Pancreas (tissue), 10 donors: ENCODE data around the gene LTBP2. TPM values are rescaled to one million over a fixed set of nuclear protein-coding genes. Genes with fewer than 3 reads are reported as not detected.

Experiments used
- ATAC-seq, 4 donors: fragments of 200-7000 bp; cut with Tn5 transposase; one replicate each; pipeline versions ENCODE4 v1.8.0 to v1.9.1; 2020; ENCODE audit warnings: mild to moderate bottlenecking in 4 of 4, moderate library complexity in 4 of 4
- DNase-seq, 6 donors: peaks; one replicate each; pipeline ENCODE4 v3.0.0-alpha.2; 2020
- FAIRE-seq: peaks from 2 replicates; lab custom pipeline; 2012; peaks lifted over from hg19 to GRCh38; lab: Jason Lieb, UNC
- H3K27ac ChIP-seq, 4 donors: fragments of 200-600 bp; sonication (generic); 1 replicate in 3 of 4; 2 replicates in 1 of 4; pipeline versions ENCODE4 v1.5.0 to v1.8.0; 2020
- H3K27me3 ChIP-seq, 4 donors: fragments of 200-600 bp; one replicate each; pipeline ENCODE4 v1.8.0; 2021
- H3K36me3 ChIP-seq, 3 donors: fragments of 200-600 bp; sonication (generic) in 1 of 3; one replicate each; pipeline versions ENCODE4 v1.5.0 to v1.8.0; 2020 to 2021
- H3K4me1 ChIP-seq, 3 donors: fragments of 200-600 bp; one replicate each; pipeline ENCODE4 v1.8.0; 2021
- H3K4me3 ChIP-seq, 4 donors: fragments of 200-600 bp; sonication (generic) in 2 of 4; one replicate each; pipeline versions ENCODE4 v1.5.0 to v1.8.0; 2020 to 2021
- H3K9me3 ChIP-seq, 4 donors: fragments of 200-600 bp; one replicate each; pipeline ENCODE4 v1.8.0; 2021
- WGBS, 2 donors: extraction: QIAGEN DNeasy Blood & Tissue Kit; methylation state at CpG; one replicate each; pipeline ENCODE4 v1.1.7; 2013; 5-methylcytosine and 5-hydroxymethylcytosine counted together
- intact Hi-C, 3 donors: fragments of 100-400 bp; cut with DNase I; formaldehyde crosslinking; loops; one replicate each; pipeline versions ENCODE4 v1.11.1 to v1.14.2; 2022
- polyA plus RNA-seq, 2 donors: library from polyadenylated mRNA; stranded (reverse); fragments of 200-250 nt; gene quantifications; one replicate each; pipeline ENCODE4 v1.2.3, GENCODE V29; 2013
- total RNA-seq, 6 donors: library from RNA; stranded (reverse); fragmentation: NEBNext Ultra II Directional in 4 of 6; extraction: Animal tissue kit (Norgen Biotek cat#: 25700) in 4 of 6; gene quantifications; one replicate each; pipeline versions ENCODE4 v1.2.1 to v1.2.4, GENCODE V29; 2021 to 2023
- TF ChIP-seq, protein P1 (sequence below), 4 donors: fragments of 200-600 bp; sonication (generic) in 3 of 4; IDR thresholded peaks; one replicate each; pipeline versions ENCODE4 v1.5.0 to v1.8.0; 2021; ENCODE audit warnings: antibody characterized with exemption in 4 of 4
- donor health status: healthy with polysubstance abuse.
- donor health status: DM: no; HTN: no; CAD: no; lungs with moderate emphysema.
- donor health status: DM: no; HTN: no; CAD: no.
- donor health status: control.
- donor health status: control.
- donor health status: Bipolar disorder and iron deficiency.
- donor health status: DM: yes; HTN: yes; CAD: no.
- donor health status: DM: no; HTN: no; CAD: no.
- donor health status: DM: no; HTN: no; CAD: no.
- donor health status: DM: yes; HTN: yes; CAD: no.

Gene LTBP2
- total and polyA plus RNA-seq, 8 donors: 1.8 to 18.1 (median 4.7) TPM

DNA sequence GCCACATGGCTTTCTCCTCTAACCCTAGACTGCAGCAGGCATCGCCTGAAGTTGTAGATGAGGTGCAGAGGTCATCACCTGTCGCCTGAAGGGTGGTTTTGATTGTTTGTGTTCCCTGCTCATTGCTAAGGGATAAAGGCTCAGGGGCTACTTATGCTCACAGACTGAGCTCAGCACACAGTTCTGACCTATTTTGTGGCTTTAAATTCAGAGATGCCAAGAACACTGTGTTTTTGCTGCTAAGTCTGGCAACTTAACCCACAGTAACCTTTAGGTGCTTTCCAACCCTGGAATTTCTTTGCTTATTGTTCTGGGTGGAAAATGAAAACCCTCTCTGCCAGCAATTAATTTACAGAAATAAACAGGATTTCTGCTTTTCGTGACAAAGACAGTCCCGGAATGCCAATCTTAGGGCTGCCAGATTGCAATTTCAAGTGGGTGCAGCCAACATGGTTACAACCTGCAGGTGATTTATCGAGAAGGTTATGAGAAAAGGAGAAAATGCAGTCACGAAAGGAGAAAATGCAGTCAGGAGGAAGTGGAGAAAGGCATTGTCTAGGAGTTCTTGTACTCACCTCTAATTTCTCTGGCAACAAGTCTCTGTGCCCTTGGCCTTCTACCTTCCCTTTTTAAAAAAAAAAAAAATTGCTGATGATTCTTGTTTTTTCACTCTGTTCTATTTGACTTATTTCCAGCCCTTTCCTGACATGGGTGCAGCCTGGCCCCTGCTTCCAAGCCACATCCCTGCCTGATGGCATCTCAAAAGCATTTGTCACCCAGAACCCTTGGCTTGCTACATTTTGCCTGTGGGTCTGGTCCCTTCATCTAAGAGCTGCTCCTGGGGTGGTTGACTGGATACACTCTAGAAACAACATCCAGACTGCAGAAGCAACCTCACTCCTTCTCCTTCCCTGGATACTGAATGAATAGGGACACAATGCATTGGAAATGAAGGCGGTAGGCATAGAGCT is 142.2 kb downstream of the LTBP2 start:
- no peaks in the 10 kb centered on the region for H3K9me3 ChIP-seq
- DNase-seq (no peak), FAIRE-seq (no peak), ATAC-seq (no peak)
- no peaks in the 10 kb centered on the region for H3K27me3 ChIP-seq
- H3K36me3 ChIP-seq: no peaks in the 10 kb centered on the region
- no peak overlapping the region for H3K27ac ChIP-seq
- TF ChIP-seq, protein P1, sequence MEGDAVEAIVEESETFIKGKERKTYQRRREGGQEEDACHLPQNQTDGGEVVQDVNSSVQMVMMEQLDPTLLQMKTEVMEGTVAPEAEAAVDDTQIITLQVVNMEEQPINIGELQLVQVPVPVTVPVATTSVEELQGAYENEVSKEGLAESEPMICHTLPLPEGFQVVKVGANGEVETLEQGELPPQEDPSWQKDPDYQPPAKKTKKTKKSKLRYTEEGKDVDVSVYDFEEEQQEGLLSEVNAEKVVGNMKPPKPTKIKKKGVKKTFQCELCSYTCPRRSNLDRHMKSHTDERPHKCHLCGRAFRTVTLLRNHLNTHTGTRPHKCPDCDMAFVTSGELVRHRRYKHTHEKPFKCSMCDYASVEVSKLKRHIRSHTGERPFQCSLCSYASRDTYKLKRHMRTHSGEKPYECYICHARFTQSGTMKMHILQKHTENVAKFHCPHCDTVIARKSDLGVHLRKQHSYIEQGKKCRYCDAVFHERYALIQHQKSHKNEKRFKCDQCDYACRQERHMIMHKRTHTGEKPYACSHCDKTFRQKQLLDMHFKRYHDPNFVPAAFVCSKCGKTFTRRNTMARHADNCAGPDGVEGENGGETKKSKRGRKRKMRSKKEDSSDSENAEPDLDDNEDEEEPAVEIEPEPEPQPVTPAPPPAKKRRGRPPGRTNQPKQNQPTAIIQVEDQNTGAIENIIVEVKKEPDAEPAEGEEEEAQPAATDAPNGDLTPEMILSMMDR (IDR thresholded peaks at IDR 0.05): no peak
- no peak overlapping the region for H3K4me3 ChIP-seq
- intact Hi-C loops: loop anchor here in 1 of 3 donors (10.0 kb wide), 1 partner anchor 105 kb away; no protein-coding TSS in a partner anchor
- no peaks in the 10 kb centered on the region for H3K4me1 ChIP-seq
- WGBS, 2 donors: 72 to 80% methylated on average over 7 of the region's 7 CpGs

DNA sequence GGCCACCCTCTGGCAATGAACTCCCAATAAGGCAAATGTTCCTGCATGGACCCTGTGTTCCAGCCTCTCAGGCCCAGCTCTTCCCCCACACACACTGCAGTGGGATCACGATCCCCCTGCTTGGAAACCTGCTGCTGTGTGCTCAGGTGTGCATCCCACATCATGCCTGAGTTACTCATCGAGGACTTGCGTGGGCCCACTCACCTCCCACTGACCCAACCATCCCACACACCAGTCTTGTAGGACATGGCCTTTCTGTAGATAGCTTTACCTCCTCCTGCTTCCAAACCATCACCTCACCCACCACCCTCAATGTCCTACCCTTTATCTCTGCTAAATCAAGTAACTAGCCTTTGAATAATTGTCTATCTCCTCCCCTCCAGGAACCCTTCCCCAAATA is 143.5 kb downstream of the LTBP2 start:
- no peak for ATAC-seq

DNA sequence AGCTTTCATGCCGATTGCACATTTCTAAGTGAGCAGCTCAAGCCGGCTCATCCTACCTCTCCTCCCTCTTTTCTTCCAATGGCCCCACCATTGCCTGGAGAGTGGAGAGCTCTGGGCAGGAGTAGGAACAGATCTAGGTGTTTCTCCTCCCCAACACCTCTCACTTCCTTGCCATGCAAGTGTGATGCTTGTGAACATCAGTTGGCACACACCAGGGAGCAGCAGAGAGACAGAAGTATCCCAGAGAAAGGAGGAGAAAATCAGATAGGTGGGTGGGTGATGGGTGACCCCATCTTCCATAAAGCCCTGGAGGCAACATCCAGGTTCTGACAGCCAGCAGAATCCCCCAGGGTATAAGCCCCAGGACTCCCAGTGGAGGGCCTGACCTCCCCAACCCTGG is 146.7 kb downstream of the LTBP2 start:
- TF ChIP-seq, protein P1 (IDR thresholded peaks at IDR 0.05): no peak
- WGBS, 2 donors: 80 to 92% methylated on average over 2 of the region's 2 CpGs
- H3K36me3 ChIP-seq: no peaks in the 10 kb centered on the region

More for the DNA sequence above, 143.5 kb downstream of the LTBP2 start:
- Histone ChIP-seq H3K9me3 (no peaks in the 10 kb centered on the region), H3K4me1 (no peaks in the 10 kb centered on the region), H3K27me3 (no peaks in the 10 kb centered on the region), H3K36me3 (no peaks in the 10 kb centered on the region), H3K27ac (no peak overlapping the region), H3K4me3 (no peak overlapping the region)
- TF ChIP-seq, protein P1 (IDR thresholded peaks at IDR 0.05): no peak
- intact Hi-C loops: no loop called here
- DNase-seq (no peak), FAIRE-seq (no peak)
- 89 to 97% methylated on average over 3 of the region's 3 CpGs for WGBS, 2 donors

DNA sequence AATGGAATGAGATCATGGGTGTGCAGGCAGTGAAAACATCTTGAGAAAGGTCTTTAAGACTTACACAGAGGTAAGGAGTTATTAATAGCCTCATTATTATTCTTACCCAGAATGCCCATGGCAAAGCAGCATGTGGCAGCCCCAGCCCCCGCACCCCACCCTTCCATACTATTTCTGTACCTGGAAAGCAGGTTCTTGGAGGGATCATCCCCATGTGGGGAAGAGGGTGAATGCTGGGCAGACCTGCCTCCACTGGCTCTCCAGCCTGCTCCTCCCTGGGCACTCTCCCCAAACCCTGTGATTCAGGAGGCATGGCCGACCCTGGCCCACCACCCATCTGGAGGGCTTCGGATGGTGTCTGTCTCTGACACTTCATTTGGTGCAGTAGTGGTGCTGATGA is 147.3 kb downstream of the LTBP2 start:
- Histone ChIP-seq H3K4me3 (no peak overlapping the region), H3K9me3 (no peaks in the 10 kb centered on the region), H3K36me3 (no peaks in the 10 kb centered on the region), H3K27me3 (no peaks in the 10 kb centered on the region), H3K27ac (no peak overlapping the region), H3K4me1 (no peaks in the 10 kb centered on the region)
- WGBS, 2 donors: 76 to 87% methylated on average over 3 of the region's 3 CpGs
- no peak for FAIRE-seq
- no peak for ATAC-seq
- intact Hi-C loops: no loop called here
- DNase-seq: no peak
- TF ChIP-seq, protein P1 (IDR thresholded peaks at IDR 0.05): no peak

More for the DNA sequence above, 146.7 kb downstream of the LTBP2 start:
- Histone ChIP-seq H3K27ac (no peak overlapping the region), H3K4me3 (no peak overlapping the region), H3K9me3 (no peaks in the 10 kb centered on the region), H3K4me1 (no peaks in the 10 kb centered on the region), H3K27me3 (no peaks in the 10 kb centered on the region)
- no peak for DNase-seq
- FAIRE-seq: no peak
- no peak for ATAC-seq
- intact Hi-C loops: no loop called here

DNA sequence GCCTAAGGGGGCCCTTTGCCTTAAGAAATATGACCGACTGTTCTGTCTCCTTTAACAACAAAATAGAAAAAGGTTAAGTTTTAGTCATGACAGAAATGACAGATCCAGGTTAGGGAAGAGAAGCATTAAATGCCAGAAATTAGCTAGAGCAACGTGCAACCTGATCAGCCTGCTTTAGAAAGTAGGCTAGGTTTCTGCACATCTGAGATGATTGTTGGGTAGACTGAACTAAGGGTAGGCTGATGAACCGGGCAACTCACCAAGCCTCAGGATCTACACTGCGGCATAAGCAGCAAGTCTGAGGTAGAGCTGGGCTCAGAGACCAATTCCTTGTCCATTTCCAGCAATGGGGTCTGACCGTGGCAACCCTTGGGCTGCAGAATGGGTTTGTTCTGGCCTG is 148.3 kb downstream of the LTBP2 start:
- Histone ChIP-seq H3K27me3 (no peaks in the 10 kb centered on the region), H3K4me1 (no peaks in the 10 kb centered on the region), H3K27ac (no peak overlapping the region), H3K4me3 (no peak overlapping the region), H3K36me3 (no peaks in the 10 kb centered on the region), H3K9me3 (no peaks in the 10 kb centered on the region)
- DNase-seq (no peak), FAIRE-seq (no peak), ATAC-seq (no peak)
- TF ChIP-seq, protein P1 (IDR thresholded peaks at IDR 0.05): no peak
- 73 to 75% methylated on average over 5 of the region's 5 CpGs for WGBS, 2 donors
- intact Hi-C loops: no loop called here
